Measurements from ENCODE around the gene TPSAB1. TPM values are rescaled to one million over a fixed set of nuclear protein-coding genes. Genes with fewer than 3 reads are reported as not detected.

Gene TPSAB1
- total RNA-seq, 1 experiment from 2014 or later = 0.25 TPM

DNA sequence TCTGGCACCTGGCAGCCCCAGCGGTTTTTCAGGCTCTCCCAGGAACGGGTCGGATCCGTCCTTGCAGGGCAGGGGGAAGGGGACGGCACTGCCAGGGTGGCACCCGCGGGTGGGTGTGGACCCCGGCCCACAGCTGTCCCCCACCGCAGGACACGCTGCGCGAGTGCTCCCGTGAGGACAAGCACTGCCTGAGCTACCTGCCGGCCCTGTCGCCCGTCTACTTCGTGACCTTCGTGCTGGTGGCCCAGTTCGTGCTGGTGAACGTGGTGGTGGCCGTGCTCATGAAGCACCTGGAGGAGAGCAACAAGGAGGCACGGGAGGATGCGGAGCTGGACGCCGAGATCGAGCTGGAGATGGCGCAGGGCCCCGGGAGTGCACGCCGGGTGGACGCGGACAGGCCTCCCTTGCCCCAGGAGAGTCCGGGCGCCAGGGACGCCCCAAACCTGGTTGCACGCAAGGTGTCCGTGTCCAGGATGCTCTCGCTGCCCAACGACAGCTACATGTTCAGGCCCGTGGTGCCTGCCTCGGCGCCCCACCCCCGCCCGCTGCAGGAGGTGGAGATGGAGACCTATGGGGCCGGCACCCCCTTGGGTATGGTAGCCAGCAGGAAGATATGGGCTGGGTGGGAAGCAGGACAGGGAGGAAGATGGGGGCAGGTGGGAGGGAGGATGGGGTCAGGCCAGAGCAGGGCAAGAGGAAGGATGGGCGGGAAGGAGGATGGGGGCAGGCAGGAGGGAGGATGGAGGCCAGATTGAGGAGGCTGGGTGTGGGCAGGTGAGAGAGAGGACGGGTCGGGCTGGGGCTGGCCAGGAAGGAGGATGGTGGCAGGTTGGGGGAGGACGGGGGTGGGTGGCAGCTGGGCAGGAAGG is 22.2 kb upstream of the TPSAB1 start:
- H3K9ac ChIP-seq (ENCODE audit: low read length) = no peak overlapping the region
- TF ChIP-seq, protein P1, sequence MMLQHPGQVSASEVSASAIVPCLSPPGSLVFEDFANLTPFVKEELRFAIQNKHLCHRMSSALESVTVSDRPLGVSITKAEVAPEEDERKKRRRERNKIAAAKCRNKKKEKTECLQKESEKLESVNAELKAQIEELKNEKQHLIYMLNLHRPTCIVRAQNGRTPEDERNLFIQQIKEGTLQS (IDR thresholded peaks at IDR 0.05) = no peak
- no peak for TF ChIP-seq SP1 (IDR thresholded peaks at IDR 0.05; ENCODE audit: low read depth)
- H3K4me3 ChIP-seq (replicated peaks in 1 of 2; ENCODE audit: low read depth in 1 of 2, low read length in 2 of 2) = no peak overlapping the region
- H3K79me2 ChIP-seq (ENCODE audit: insufficient read depth, low read length) = no peaks in the 10 kb centered on the region
- no peak overlapping the region for H3K4me2 ChIP-seq (ENCODE audit: low read length)
- H3K4me1 ChIP-seq (ENCODE audit: control insufficient read depth in 1 of 2, insufficient read depth in 2 of 2, low read length in 2 of 2) = no peaks in the 10 kb centered on the region
- H3K9me2 ChIP-seq (ENCODE audit: insufficient read depth) = no peaks in the 10 kb centered on the region
- no peaks in the 10 kb centered on the region; a peak in 1 of 4 replicates for H3K36me3 ChIP-seq (ENCODE audit: control insufficient read depth in 1 of 2, insufficient read depth in 2 of 2, low read length in 2 of 2)
- H3K9me3 ChIP-seq (ENCODE audit: control insufficient read depth in 1 of 2, insufficient read depth in 1 of 2, low read depth in 1 of 2, low read length in 2 of 2) = no peaks in the 10 kb centered on the region
- H4K20me1 ChIP-seq (ENCODE audit: insufficient read depth) = no peaks in the 10 kb centered on the region
- CTCF ChIA-PET = no interaction called here
- no TSS peak for BruUV-seq (replicated peaks)
- no peak overlapping the region for H3K27ac ChIP-seq (ENCODE audit: low read depth, low read length)
- DNase-seq (ENCODE audit: low read depth, low spot score) (no peak), ATAC-seq (no peak)
- POLR2A ChIA-PET = interaction anchor here (0.7 kb wide), 1 partner anchor 26 kb away, joined by 3 read pairs; no protein-coding TSS in a partner anchor
- RAD21 ChIA-PET (ENCODE audit: low non-redundant PET in 1 of 2, low total read pairs in 2 of 2, uncharacterized antibody in 2 of 2, unreplicated experiment in 2 of 2) = no interaction called here
- H2AFZ ChIP-seq (ENCODE audit: low read depth, low read length, poor library complexity, severe bottlenecking) = no peak overlapping the region
- no peaks in the 10 kb centered on the region for H3K27me3 ChIP-seq (ENCODE audit: insufficient read depth, low read length)
- intact Hi-C loops (cut with micrococcal nuclease) = no loop called here

DNA sequence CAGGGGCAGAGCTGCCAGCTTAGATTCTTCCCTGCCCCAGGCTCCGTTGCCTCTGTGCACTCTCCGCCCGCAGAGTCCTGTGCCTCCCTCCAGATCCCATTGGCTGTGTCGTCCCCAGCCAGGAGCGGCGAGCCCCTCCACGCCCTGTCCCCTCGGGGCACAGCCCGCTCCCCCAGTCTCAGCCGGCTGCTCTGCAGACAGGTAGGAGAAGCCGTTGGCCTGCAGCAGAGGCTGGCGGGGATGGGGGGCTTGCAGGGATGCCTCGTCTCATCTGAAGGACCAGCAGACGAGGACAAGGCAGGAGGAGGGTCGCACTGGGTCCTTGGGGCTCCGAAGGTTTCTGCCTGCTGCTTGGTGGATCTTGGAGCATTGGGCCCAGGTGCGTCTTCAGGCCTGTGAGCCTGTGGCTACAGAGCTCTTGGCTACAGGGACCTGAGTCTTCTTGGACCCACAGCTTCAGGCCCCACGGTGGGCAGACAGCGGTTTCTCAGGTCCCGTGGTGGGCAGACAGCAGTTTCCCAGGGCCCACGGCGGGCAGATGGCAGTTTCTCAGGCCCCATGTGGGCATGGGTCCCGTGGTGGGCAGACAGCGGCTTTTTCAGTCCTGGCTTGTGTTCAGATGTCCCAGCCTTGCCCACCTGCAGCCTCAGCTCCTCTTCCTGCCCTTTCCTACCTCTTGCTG is 21.4 kb upstream of the TPSAB1 start:
- H3K9ac ChIP-seq (ENCODE audit: low read length) = no peak overlapping the region
- BruUV-seq (replicated peaks) = no TSS peak
- ATAC-seq (no peak), DNase-seq (ENCODE audit: low read depth, low spot score) (no peak)
- no peak overlapping the region for H2AFZ ChIP-seq (ENCODE audit: low read depth, low read length, poor library complexity, severe bottlenecking)
- no peaks in the 10 kb centered on the region for H4K20me1 ChIP-seq (ENCODE audit: insufficient read depth)
- H3K36me3 ChIP-seq (ENCODE audit: control insufficient read depth in 1 of 2, insufficient read depth in 2 of 2, low read length in 2 of 2) = no peaks in the 10 kb centered on the region; a peak in 1 of 4 replicates
- TF ChIP-seq EZH2 (IDR thresholded peaks at IDR 0.05) = no peak
- TF ChIP-seq, protein P2, sequence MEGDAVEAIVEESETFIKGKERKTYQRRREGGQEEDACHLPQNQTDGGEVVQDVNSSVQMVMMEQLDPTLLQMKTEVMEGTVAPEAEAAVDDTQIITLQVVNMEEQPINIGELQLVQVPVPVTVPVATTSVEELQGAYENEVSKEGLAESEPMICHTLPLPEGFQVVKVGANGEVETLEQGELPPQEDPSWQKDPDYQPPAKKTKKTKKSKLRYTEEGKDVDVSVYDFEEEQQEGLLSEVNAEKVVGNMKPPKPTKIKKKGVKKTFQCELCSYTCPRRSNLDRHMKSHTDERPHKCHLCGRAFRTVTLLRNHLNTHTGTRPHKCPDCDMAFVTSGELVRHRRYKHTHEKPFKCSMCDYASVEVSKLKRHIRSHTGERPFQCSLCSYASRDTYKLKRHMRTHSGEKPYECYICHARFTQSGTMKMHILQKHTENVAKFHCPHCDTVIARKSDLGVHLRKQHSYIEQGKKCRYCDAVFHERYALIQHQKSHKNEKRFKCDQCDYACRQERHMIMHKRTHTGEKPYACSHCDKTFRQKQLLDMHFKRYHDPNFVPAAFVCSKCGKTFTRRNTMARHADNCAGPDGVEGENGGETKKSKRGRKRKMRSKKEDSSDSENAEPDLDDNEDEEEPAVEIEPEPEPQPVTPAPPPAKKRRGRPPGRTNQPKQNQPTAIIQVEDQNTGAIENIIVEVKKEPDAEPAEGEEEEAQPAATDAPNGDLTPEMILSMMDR (IDR thresholded peaks at IDR 0.05 in 2 of 3, conservative IDR thresholded peaks at IDR 0.05 in 1 of 3; ENCODE audit: borderline replicate concordance in 1 of 3, insufficient read depth in 1 of 3, low read depth in 2 of 3, low read length in 2 of 3) = no peak
- TF ChIP-seq SRF (IDR thresholded peaks at IDR 0.05; ENCODE audit: low read depth) = no peak
- TF ChIP-seq SP1 (IDR thresholded peaks at IDR 0.05; ENCODE audit: low read depth) = no peak
- TF ChIP-seq ELF1 (IDR thresholded peaks at IDR 0.05; ENCODE audit: borderline replicate concordance, low read depth) = no peak
- TF ChIP-seq CEBPB (IDR thresholded peaks at IDR 0.05; ENCODE audit: low read depth) = no peak
- TF ChIP-seq CBX3 (IDR thresholded peaks at IDR 0.05; ENCODE audit: low read depth) = no peak
- no peak for TF ChIP-seq EGR1 (IDR thresholded peaks at IDR 0.05; ENCODE audit: low read depth)
- TF ChIP-seq YY1 (IDR thresholded peaks at IDR 0.05; ENCODE audit: extremely low read depth, insufficient replicate concordance, low read depth, low read length) = no peak
- no peak for TF ChIP-seq POLR2AphosphoS5 (IDR thresholded peaks at IDR 0.05; ENCODE audit: low read depth, low read length)
- no peak for TF ChIP-seq ZNF274 (IDR thresholded peaks at IDR 0.05; ENCODE audit: low read depth, low read length)
- TF ChIP-seq, protein P1 (IDR thresholded peaks at IDR 0.05) = no peak
- TF ChIP-seq RAD21 (IDR thresholded peaks at IDR 0.05; ENCODE audit: low read depth) = no peak
- TF ChIP-seq TCF7L2 (IDR thresholded peaks at IDR 0.05; ENCODE audit: borderline replicate concordance, extremely low read depth, insufficient read depth, insufficient read length) = no peak
- H3K79me2 ChIP-seq (ENCODE audit: insufficient read depth, low read length) = no peaks in the 10 kb centered on the region
- H3K4me3 ChIP-seq (replicated peaks in 1 of 2; ENCODE audit: low read depth in 1 of 2, low read length in 2 of 2) = no peak overlapping the region
- intact Hi-C loops (cut with micrococcal nuclease) = no loop called here
- H3K4me1 ChIP-seq (ENCODE audit: control insufficient read depth in 1 of 2, insufficient read depth in 2 of 2, low read length in 2 of 2) = no peaks in the 10 kb centered on the region
- POLR2A ChIA-PET = no interaction called here
- no peaks in the 10 kb centered on the region for H3K9me3 ChIP-seq (ENCODE audit: control insufficient read depth in 1 of 2, insufficient read depth in 1 of 2, low read depth in 1 of 2, low read length in 2 of 2)
- H3K9me2 ChIP-seq (ENCODE audit: insufficient read depth) = no peaks in the 10 kb centered on the region
- H3K4me2 ChIP-seq (ENCODE audit: low read length) = no peak overlapping the region
- RAD21 ChIA-PET (ENCODE audit: low non-redundant PET in 1 of 2, low total read pairs in 2 of 2, uncharacterized antibody in 2 of 2, unreplicated experiment in 2 of 2) = no interaction called here
- CTCF ChIA-PET = no interaction called here
- H3K27ac ChIP-seq (ENCODE audit: low read depth, low read length) = no peak overlapping the region
- H3K27me3 ChIP-seq (ENCODE audit: insufficient read depth, low read length) = no peaks in the 10 kb centered on the region

Measured in HCT116 (cell line).